Tibial nerve (tissue), 4 donors: ENCODE data around the gene PFKFB3. TPM values are rescaled to one million over a fixed set of nuclear protein-coding genes. Genes with fewer than 3 reads are reported as not detected.

ENCODE experiments used
- DNase-seq, 2 donors: peaks; one replicate each; pipeline ENCODE4 v3.0.0-alpha.2; 2019; ENCODE audit warnings: low spot score in 2 of 2
- H3K27ac ChIP-seq, 4 donors: fragments of 200-600 bp; sonication (generic) in 3 of 4; one replicate each; pipeline ENCODE4 v1.5.1; 2017 to 2019; ENCODE audit warnings: mild to moderate bottlenecking in 1 of 4
- H3K27me3 ChIP-seq, 2 donors: fragments of 200-600 bp; sonication (generic) in 1 of 2; one replicate each; pipeline versions ENCODE4 v1.5.1 to v1.6.0; 2017 to 2019
- H3K36me3 ChIP-seq, 3 donors: fragments of 200-600 bp; sonication (generic); one replicate each; pipeline ENCODE4 v1.5.1; 2018 to 2019
- H3K4me1 ChIP-seq, 4 donors: fragments of 200-600 bp; sonication (generic) in 3 of 4; one replicate each; pipeline ENCODE4 v1.5.1; 2017 to 2019
- H3K4me3 ChIP-seq, 4 donors: fragments of 200-600 bp; sonication (generic) in 3 of 4; one replicate each; pipeline ENCODE4 v1.5.1; 2017 to 2019; ENCODE audit warnings: mild to moderate bottlenecking in 1 of 4, moderate library complexity in 1 of 4
- H3K9me3 ChIP-seq, 4 donors: fragments of 200-600 bp; sonication (generic) in 3 of 4; one replicate each; pipeline ENCODE4 v1.5.1; 2017 to 2019
- CTCF ChIP-seq, 5 experiments: fragments of 200-600 bp in 3 of 5; fragments of 450-650 bp in 2 of 5; sonication (generic) in 3 of 5; IDR thresholded peaks; one replicate each; pipeline ENCODE4 v1.5.1; 2016 to 2019; ENCODE audit warnings: antibody characterized with exemption in 5 of 5, mild to moderate bottlenecking in 3 of 5, moderate library complexity in 2 of 5
- EP300 ChIP-seq, 2 donors: sonication (generic); formaldehyde crosslinking; IDR thresholded peaks; one replicate each; pipeline ENCODE4 v1.6.1; 2017; ENCODE audit warnings: antibody characterized with exemption in 2 of 2, mild to moderate bottlenecking in 1 of 2
- POLR2A ChIP-seq, 2 donors: fragments of 450-650 bp; IDR thresholded peaks; one replicate each; pipeline ENCODE4 v1.6.1; 2017; ENCODE audit warnings: antibody characterized with exemption in 2 of 2, mild to moderate bottlenecking in 2 of 2, moderate library complexity in 2 of 2
- WGBS, 2 donors: methylation state at CpG; one replicate each; pipeline ENCODE4 v1.1.5; 2018; 5-methylcytosine and 5-hydroxymethylcytosine counted together
- total RNA-seq, 4 donors: library from RNA; depleted of rRNA; stranded (reverse); fragments of >200 nt; gene quantifications; one replicate each; pipeline ENCODE4 v1.1.0, GENCODE V29; 2016

The PFKFB3 gene
- total RNA-seq, 4 donors from 2014 or later, result 72.0 to 183 (median 98.7) TPM

- WGBS, 2 donors, result 51 to 59% methylated on average over 8 of the region's 8 CpGs
- H3K36me3 ChIP-seq, result no peaks in the 10 kb centered on the region
- TF ChIP-seq EP300 (IDR thresholded peaks at IDR 0.05) (no peak), CTCF (IDR thresholded peaks at IDR 0.05) (no peak), POLR2A (IDR thresholded peaks at IDR 0.05) (no peak)
- no peak overlapping the region for H3K27ac ChIP-seq
- H3K27me3 ChIP-seq, result no peaks in the 10 kb centered on the region
- no peaks in the 10 kb centered on the region for H3K9me3 ChIP-seq
- peaks cover 0 to 61% (median 5%) of the 10 kb centered on the region in 4 donors for H3K4me1 ChIP-seq
- DNase-seq, result no peak
- no peak overlapping the region for H3K4me3 ChIP-seq
These were observed 23.7 kb upstream of the PFKFB3 start for GRCh38 chr10:6179078-6179477.

GRCh38 chr10:6180480-6181110 lies 22.1 kb upstream of the PFKFB3 start:
- H3K27ac ChIP-seq, result no peak overlapping the region
- H3K36me3 ChIP-seq, result no peaks in the 10 kb centered on the region
- 82 to 86% methylated on average over 4 of the region's 4 CpGs for WGBS, 2 donors
- no peaks in the 10 kb centered on the region for H3K9me3 ChIP-seq
- DNase-seq, result no peak
- H3K4me1 ChIP-seq, result peaks cover 0 to 52% (median 5%) of the 10 kb centered on the region in 4 donors
- no peaks in the 10 kb centered on the region for H3K27me3 ChIP-seq
- no peak overlapping the region for H3K4me3 ChIP-seq
- TF ChIP-seq POLR2A (IDR thresholded peaks at IDR 0.05), result no peak
- no peak for TF ChIP-seq CTCF (IDR thresholded peaks at IDR 0.05)
- no peak for TF ChIP-seq EP300 (IDR thresholded peaks at IDR 0.05)

- H3K4me1 ChIP-seq, result peaks cover 0 to 52% (median 5%) of the 10 kb centered on the region in 4 donors
These were observed 21.5 kb upstream of the PFKFB3 start for GRCh38 chr10:6181249-6181648.

GRCh38 chr10:6182454-6183098 lies 20.2 kb upstream of the PFKFB3 start:
- WGBS, 2 donors, result 51 to 54% methylated on average over 15 to 16 of the region's 16 CpGs
- no peaks in the 10 kb centered on the region for H3K27me3 ChIP-seq
- DNase-seq, result no peak
- H3K36me3 ChIP-seq, result no peaks in the 10 kb centered on the region
- TF ChIP-seq EP300 (IDR thresholded peaks at IDR 0.05) (no peak), POLR2A (IDR thresholded peaks at IDR 0.05) (no peak), CTCF (IDR thresholded peaks at IDR 0.05) (no peak)
- no peak overlapping the region for H3K4me3 ChIP-seq
- H3K9me3 ChIP-seq, result no peaks in the 10 kb centered on the region
- no peak overlapping the region for H3K27ac ChIP-seq
- peaks cover 0 to 46% (median 5%) of the 10 kb centered on the region in 4 donors for H3K4me1 ChIP-seq

More at GRCh38 chr10:6181249-6181648, 21.5 kb upstream of the PFKFB3 start:
- DNase-seq, result no peak
- TF ChIP-seq CTCF (IDR thresholded peaks at IDR 0.05) (no peak), EP300 (IDR thresholded peaks at IDR 0.05) (no peak), POLR2A (IDR thresholded peaks at IDR 0.05) (no peak)
- Histone ChIP-seq H3K9me3 (no peaks in the 10 kb centered on the region), H3K27me3 (no peaks in the 10 kb centered on the region), H3K4me3 (no peak overlapping the region), H3K27ac (no peak overlapping the region), H3K36me3 (no peaks in the 10 kb centered on the region)
- 95 to 96% methylated on average over 6 of the region's 6 CpGs for WGBS, 2 donors

GRCh38 chr10:6185039-6185716 lies 17.6 kb upstream of the PFKFB3 start:
- Histone ChIP-seq H3K27me3 (no peaks in the 10 kb centered on the region), H3K9me3 (no peaks in the 10 kb centered on the region), H3K27ac (no peak overlapping the region), H3K36me3 (no peaks in the 10 kb centered on the region), H3K4me3 (no peak overlapping the region), H3K4me1 (peaks cover 0 to 22% (median 0%) of the 10 kb centered on the region in 4 donors)
- no peak for DNase-seq
- WGBS, 2 donors, result 85 to 86% methylated on average over 18 of the region's 18 CpGs
- TF ChIP-seq POLR2A (IDR thresholded peaks at IDR 0.05), result no peak
- no peak for TF ChIP-seq EP300 (IDR thresholded peaks at IDR 0.05)
- TF ChIP-seq CTCF (IDR thresholded peaks at IDR 0.05), result no peak
